Esophagus squamous epithelium (tissue), 4 donors: Measurements from ENCODE around the gene GRP.

Experiments
- CTCF ChIP-seq, 6 experiments: fragments of 450-650 bp in 4 of 6; fragments of 200-600 bp in 2 of 6; sonication (generic) in 2 of 6; IDR thresholded peaks; one replicate each; pipeline ENCODE4 v1.5.1; 2016 to 2019; ENCODE audit warnings: antibody characterized with exemption in 6 of 6, mild to moderate bottlenecking in 4 of 6, moderate library complexity in 4 of 6
- POLR2A ChIP-seq, 4 donors: fragments of 450-650 bp; IDR thresholded peaks; one replicate each; pipeline ENCODE4 v1.6.1; 2017; ENCODE audit warnings: antibody characterized with exemption in 4 of 4, mild to moderate bottlenecking in 4 of 4, moderate library complexity in 3 of 4

GRCh38 chr18:59273759-59274532, 54.0 kb downstream of the GRP start:
- TF ChIP-seq CTCF (IDR thresholded peaks at IDR 0.05) (no peak), POLR2A (IDR thresholded peaks at IDR 0.05) (no peak)
